PC-9 (cell line): Measurements from ENCODE around the gene TRIP10.

Experiments
- CTCF ChIP-seq: fragments of 200-600 bp; sonication (generic); conservative IDR thresholded peaks from 2 replicates; pipeline ENCODE4 v1.6.1; 2017; ENCODE audit warnings: mixed run types, antibody characterized with exemption, mild to moderate bottlenecking, moderate library complexity
- EZH2 ChIP-seq: fragments of 200-600 bp; sonication (generic); IDR thresholded peaks from 2 replicates; pipeline ENCODE4 v1.8.0; 2017; ENCODE audit warnings: antibody characterized with exemption, low read depth

DNA sequence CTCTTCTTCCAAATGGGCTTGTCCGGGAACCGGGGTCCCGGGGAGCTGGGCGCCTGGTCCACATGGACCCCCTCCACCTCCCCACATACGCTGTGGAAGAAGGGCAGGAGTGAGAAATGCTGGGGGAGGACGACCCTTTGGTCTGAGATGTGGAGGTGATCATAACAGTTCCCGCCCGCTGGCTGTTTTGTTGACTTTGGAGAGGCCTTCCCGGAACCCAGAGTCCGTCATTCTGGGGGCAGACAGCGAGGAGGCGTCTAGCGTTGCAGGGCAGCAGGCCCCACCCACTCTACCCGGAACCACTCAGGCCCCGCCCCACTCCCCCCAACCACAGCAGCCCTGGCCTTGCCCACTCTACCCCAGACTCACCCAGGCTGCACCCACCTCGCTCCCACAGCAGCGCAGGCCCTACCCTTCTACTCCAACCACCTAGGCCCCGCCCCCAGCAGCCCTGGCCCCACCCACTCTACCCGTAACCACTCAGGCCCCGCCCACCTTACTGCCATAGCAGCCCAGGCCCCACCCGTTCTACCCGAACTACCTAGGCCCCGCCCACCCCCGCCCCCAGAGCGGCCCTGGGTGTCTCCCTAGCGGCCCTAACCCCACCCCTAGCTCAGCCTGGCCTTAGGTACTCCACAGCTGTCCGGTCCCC lies 9.2 kb upstream of the TRIP10 start:
- no peak for TF ChIP-seq CTCF
- no peak for TF ChIP-seq EZH2
